AG09319 (cell line): ENCODE results near the gene PSTPIP1.

ENCODE experiments used
- DNase-seq: peaks from one replicate; pipeline ENCODE4 v3.0.0-alpha.2; 2010; ENCODE audit warnings: low read depth; ENCODE audit errors: extremely low read depth
- CTCF ChIP-seq: IDR thresholded peaks from 2 replicates; pipeline ENCODE4 v1.5.1; 2011; ENCODE audit warnings: low read depth, mild to moderate bottlenecking, inconsistent platforms, low read length, moderate library complexity

PSTPIP1 gene

GRCh38 chr15:76986743-76987142, 8.2 kb upstream of the PSTPIP1 start:
- no peak for DNase-seq
- TF ChIP-seq CTCF: no peak

GRCh38 chr15:76987276-76987675, 7.7 kb upstream of the PSTPIP1 start:
- no peak for TF ChIP-seq CTCF
- DNase-seq: no peak

GRCh38 chr15:76987896-76988860, 6.7 kb upstream of the PSTPIP1 start:
- TF ChIP-seq CTCF: no peak
- no peak for DNase-seq

GRCh38 chr15:76988867-76989780, 5.8 kb upstream of the PSTPIP1 start:
- TF ChIP-seq CTCF: no peak
- no peak for DNase-seq

- no peak for TF ChIP-seq CTCF
- no peak for DNase-seq
Observed at GRCh38 chr15:76991048-76991447, 3.9 kb upstream of the PSTPIP1 start.

GRCh38 chr15:76991741-76992645, 2.9 kb upstream of the PSTPIP1 start:
- no peak for TF ChIP-seq CTCF
- no peak for DNase-seq
